ENCODE results near the gene ATP6V1G3.

DNA sequence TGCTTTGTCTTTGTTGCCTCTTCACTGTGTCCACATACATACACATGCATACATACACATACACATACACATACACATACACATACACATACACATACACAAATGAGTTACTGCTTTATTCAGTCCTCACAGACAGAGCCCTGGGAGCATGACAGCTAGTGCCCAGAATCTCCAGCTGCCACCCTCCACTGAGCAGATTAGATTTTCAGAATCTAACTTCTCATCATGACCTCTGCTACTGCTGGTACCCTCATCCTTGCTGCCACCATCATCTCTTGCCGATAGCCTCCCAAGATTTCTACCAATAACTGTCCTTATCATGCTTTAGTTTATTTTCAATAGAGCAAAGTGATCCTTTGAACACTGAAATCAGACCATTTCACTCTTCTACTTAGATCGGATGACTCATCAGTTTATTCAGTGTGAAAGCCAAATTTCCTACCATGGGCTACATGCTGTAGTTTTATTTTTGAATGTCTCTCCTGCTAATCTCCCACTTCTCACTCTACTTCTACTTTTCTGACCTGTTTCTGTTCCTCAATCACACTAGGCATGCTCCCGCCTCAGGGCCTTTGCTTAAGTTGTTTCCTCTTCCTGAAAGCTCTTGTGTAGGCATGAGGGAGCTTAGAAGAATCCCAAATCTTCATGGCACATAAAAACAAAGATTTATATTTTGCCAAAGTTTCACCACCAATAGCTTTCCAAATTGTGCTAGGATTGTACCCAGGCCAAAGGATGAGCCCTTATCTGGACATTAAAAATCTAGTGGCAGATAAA is 43.0 kb downstream of the ATP6V1G3 start:
- no peak for TF ChIP-seq POLR2A (IDR thresholded peaks at IDR 0.05)
- TF ChIP-seq, protein P1, sequence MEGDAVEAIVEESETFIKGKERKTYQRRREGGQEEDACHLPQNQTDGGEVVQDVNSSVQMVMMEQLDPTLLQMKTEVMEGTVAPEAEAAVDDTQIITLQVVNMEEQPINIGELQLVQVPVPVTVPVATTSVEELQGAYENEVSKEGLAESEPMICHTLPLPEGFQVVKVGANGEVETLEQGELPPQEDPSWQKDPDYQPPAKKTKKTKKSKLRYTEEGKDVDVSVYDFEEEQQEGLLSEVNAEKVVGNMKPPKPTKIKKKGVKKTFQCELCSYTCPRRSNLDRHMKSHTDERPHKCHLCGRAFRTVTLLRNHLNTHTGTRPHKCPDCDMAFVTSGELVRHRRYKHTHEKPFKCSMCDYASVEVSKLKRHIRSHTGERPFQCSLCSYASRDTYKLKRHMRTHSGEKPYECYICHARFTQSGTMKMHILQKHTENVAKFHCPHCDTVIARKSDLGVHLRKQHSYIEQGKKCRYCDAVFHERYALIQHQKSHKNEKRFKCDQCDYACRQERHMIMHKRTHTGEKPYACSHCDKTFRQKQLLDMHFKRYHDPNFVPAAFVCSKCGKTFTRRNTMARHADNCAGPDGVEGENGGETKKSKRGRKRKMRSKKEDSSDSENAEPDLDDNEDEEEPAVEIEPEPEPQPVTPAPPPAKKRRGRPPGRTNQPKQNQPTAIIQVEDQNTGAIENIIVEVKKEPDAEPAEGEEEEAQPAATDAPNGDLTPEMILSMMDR (IDR thresholded peaks at IDR 0.05): no peak
